Measurements from ENCODE around the gene SAMD14. TPM values are rescaled to one million over a fixed set of nuclear protein-coding genes. Genes with fewer than 3 reads are reported as not detected.

The SAMD14 gene
- total RNA-seq, 2 experiments from 2014 or later, result 0.59 TPM; not detected in 1

- Histone ChIP-seq H3K4me2 (ENCODE audit: low read length) (peak within 1 kb of the TSS; percentile 98), H3K27ac (ENCODE audit: low read depth, low read length, poor library complexity, severe bottlenecking) (peak within 1 kb of the TSS; percentile 87), H3K4me1 (ENCODE audit: insufficient read depth, low read length, poor library complexity, severe bottlenecking) (peaks cover 50% of the 10 kb centered on the region), H3K9me2 (ENCODE audit: insufficient read depth, low read length) (no peaks in the 10 kb centered on the region), H4K20me1 (ENCODE audit: insufficient read depth, low read length) (peaks cover 22% of the 10 kb centered on the region), H3K9me3 (ENCODE audit: low read length) (no peaks in the 10 kb centered on the region), H3K4me3 (ENCODE audit: low read depth, low read length, poor library complexity, severe bottlenecking) (peak within 1 kb of the TSS; percentile 89), H3K36me3 (ENCODE audit: insufficient read depth, low read length) (peaks cover 35% of the 10 kb centered on the region), H2AFZ (ENCODE audit: low read length) (peak within 1 kb of the TSS; percentile 64; the same call in 1 of the 2 replicates), H3K79me2 (ENCODE audit: insufficient read depth, low read depth, low read length) (peaks cover 53% of the 10 kb centered on the region)
- POLR2A ChIA-PET, result interaction anchor here (0.6 kb wide), 3 partner anchors 32 to 129 kb away, joined by 4 to 6 read pairs (median 4); no protein-coding TSS in a partner anchor
- BruUV-seq (replicated peaks), result TSS peak; percentile 89
- CTCF ChIA-PET (ENCODE audit: unreplicated experiment), result no interaction called here
- intact Hi-C loops (cut with micrococcal nuclease; ENCODE audit: unreplicated experiment), result loop anchor here (1.0 to 10.0 kb wide), 3 partner anchors 11 to 476 kb away; partner anchors contain the start of genes PDK2 and SPOP
- peak; percentile 40 for DNase-seq (ENCODE audit: low spot score)
- TF ChIP-seq CTCF (conservative IDR thresholded peaks at IDR 0.05; ENCODE audit: low read length), result no peak
- TF ChIP-seq EZH2phosphoT487 (IDR thresholded peaks at IDR 0.05; ENCODE audit: borderline replicate concordance, low read depth, low read length), result no peak
Observed at GRCh38 chr17:50150354-50151040, 20.5 kb upstream of the SAMD14 start, which contains the start of gene PPP1R9B. Gene PPP1R9B (minus strand): TSS chr17:50150677. CDS start chr17:50150513, 164 bp downstream.

- H2AFZ ChIP-seq (ENCODE audit: low read length), result no peak overlapping the region
- DNase-seq (ENCODE audit: low spot score), result peak; percentile 86
- peak overlapping the region; percentile 87 for H3K27ac ChIP-seq (ENCODE audit: low read depth, low read length, poor library complexity, severe bottlenecking)
- H3K4me1 ChIP-seq (ENCODE audit: insufficient read depth, low read length, poor library complexity, severe bottlenecking), result peaks cover 50% of the 10 kb centered on the region
- H3K36me3 ChIP-seq (ENCODE audit: insufficient read depth, low read length), result peaks cover 43% of the 10 kb centered on the region
- H4K20me1 ChIP-seq (ENCODE audit: insufficient read depth, low read length), result peaks cover 22% of the 10 kb centered on the region
- ChIA-PET POLR2A (no interaction called here), CTCF (ENCODE audit: unreplicated experiment) (no interaction called here)
- no TSS peak for BruUV-seq (replicated peaks)
- intact Hi-C loops (cut with micrococcal nuclease; ENCODE audit: unreplicated experiment), result loop anchor here (2.0 to 10.0 kb wide), 2 partner anchors 55 to 475 kb away; partner anchors contain the start of genes PDK2 and SPOP
- peak overlapping the region; percentile 89 for H3K4me3 ChIP-seq (ENCODE audit: low read depth, low read length, poor library complexity, severe bottlenecking)
- peaks cover 59% of the 10 kb centered on the region for H3K79me2 ChIP-seq (ENCODE audit: insufficient read depth, low read depth, low read length)
- H3K9me2 ChIP-seq (ENCODE audit: insufficient read depth, low read length), result no peaks in the 10 kb centered on the region
- no peak for TF ChIP-seq CTCF (conservative IDR thresholded peaks at IDR 0.05; ENCODE audit: low read length)
- no peak for TF ChIP-seq EZH2phosphoT487 (IDR thresholded peaks at IDR 0.05; ENCODE audit: borderline replicate concordance, low read depth, low read length)
- H3K9me3 ChIP-seq (ENCODE audit: low read length), result no peaks in the 10 kb centered on the region
- peak overlapping the region; percentile 95 for H3K4me2 ChIP-seq (ENCODE audit: low read length)
Observed at GRCh38 chr17:50149417-50150353, 19.7 kb upstream of the SAMD14 start.

Data from OCI-LY7 (cell line).